Endothelial cell (in vitro differentiated cells): ENCODE measurements around the gene TPP2. TPM values are rescaled to one million over a fixed set of nuclear protein-coding genes. Genes with fewer than 3 reads are reported as not detected.

Experiments used
- DNase-seq: peaks from one replicate; pipeline ENCODE4 v3.0.0; 2021; ENCODE audit warnings: low spot score
- H3K27ac Mint-ChIP-seq: one replicate; pipeline ENCODE4 v1.8.0; 2021; ENCODE audit warnings: mixed read lengths, inconsistent platforms; ENCODE audit not compliant: unreplicated experiment
- H3K27me3 Mint-ChIP-seq: one replicate; pipeline ENCODE4 v1.8.0; 2021; ENCODE audit warnings: mild to moderate bottlenecking, moderate library complexity, mixed read lengths, inconsistent platforms; ENCODE audit not compliant: unreplicated experiment
- H3K36me3 Mint-ChIP-seq: one replicate; pipeline ENCODE4 v1.8.0; 2021; ENCODE audit warnings: mild to moderate bottlenecking, low read depth, mixed read lengths, inconsistent platforms; ENCODE audit not compliant: unreplicated experiment
- H3K4me1 Mint-ChIP-seq: one replicate; pipeline ENCODE4 v1.8.0; 2021; ENCODE audit warnings: mild to moderate bottlenecking, mixed read lengths, inconsistent platforms; ENCODE audit not compliant: unreplicated experiment
- H3K4me3 Mint-ChIP-seq: one replicate; pipeline ENCODE4 v1.8.0; 2021; ENCODE audit warnings: mild to moderate bottlenecking, mixed read lengths, inconsistent platforms; ENCODE audit not compliant: unreplicated experiment
- H3K9me3 Mint-ChIP-seq: one replicate; pipeline ENCODE4 v1.8.0; 2021; ENCODE audit warnings: mixed read lengths, inconsistent platforms; ENCODE audit not compliant: unreplicated experiment
- CTCF ChIP-seq: fragments of 200-600 bp; sonication (generic); IDR thresholded peaks from one replicate; pipeline ENCODE4 v1.5.0; 2021; ENCODE audit warnings: antibody characterized with exemption; ENCODE audit not compliant: unreplicated experiment
- total RNA-seq: library from RNA; stranded (reverse); fragmentation: NEBNext Ultra II Directional; extraction: Animal tissue kit (Norgen Biotek cat#: 25700); gene quantifications from one replicate; pipeline ENCODE4 v1.2.1, GENCODE V29; 2021; ENCODE audit not compliant: unreplicated experiment

TPP2 gene
- total RNA-seq, 1 donor from 2014 or later = 91.2 TPM

GRCh38 chr13:102580552-102581169 lies 16.1 kb upstream of the TPP2 start:
- Mint-ChIP-seq H3K4me1 (peaks cover 8% of the 10 kb centered on the region), H3K27ac (no peak overlapping the region), H3K27me3 (no peaks in the 10 kb centered on the region), H3K9me3 (no peaks in the 10 kb centered on the region), H3K36me3 (no peaks in the 10 kb centered on the region), H3K4me3 (no peak overlapping the region)
- peak; percentile 33 for DNase-seq
- peak; percentile 73 for TF ChIP-seq CTCF

GRCh38 chr13:102582256-102582655 lies 14.5 kb upstream of the TPP2 start:
- Mint-ChIP-seq H3K4me3 (no peak overlapping the region), H3K9me3 (no peaks in the 10 kb centered on the region), H3K27me3 (no peaks in the 10 kb centered on the region), H3K36me3 (no peaks in the 10 kb centered on the region), H3K4me1 (peaks cover 8% of the 10 kb centered on the region), H3K27ac (no peak overlapping the region)
- no peak for TF ChIP-seq CTCF
- DNase-seq = no peak

- H3K27ac Mint-ChIP-seq = no peak overlapping the region
- H3K36me3 Mint-ChIP-seq = no peaks in the 10 kb centered on the region
- H3K4me3 Mint-ChIP-seq = no peak overlapping the region
- no peaks in the 10 kb centered on the region for H3K27me3 Mint-ChIP-seq
- TF ChIP-seq CTCF = no peak
- DNase-seq = no peak
- peaks cover 15% of the 10 kb centered on the region for H3K4me1 Mint-ChIP-seq
- H3K9me3 Mint-ChIP-seq = no peaks in the 10 kb centered on the region
Measured at GRCh38 chr13:102584434-102584833, 12.4 kb upstream of the TPP2 start.

GRCh38 chr13:102586615-102587014 lies 10.2 kb upstream of the TPP2 start:
- Mint-ChIP-seq H3K36me3 (no peaks in the 10 kb centered on the region), H3K9me3 (no peaks in the 10 kb centered on the region), H3K27ac (no peak overlapping the region), H3K4me3 (no peak overlapping the region), H3K4me1 (peaks cover 15% of the 10 kb centered on the region), H3K27me3 (no peaks in the 10 kb centered on the region)
- DNase-seq = no peak
- no peak for TF ChIP-seq CTCF

GRCh38 chr13:102587916-102588315 lies 8.9 kb upstream of the TPP2 start:
- Mint-ChIP-seq H3K36me3 (no peaks in the 10 kb centered on the region), H3K27ac (no peak overlapping the region), H3K27me3 (no peaks in the 10 kb centered on the region), H3K9me3 (no peaks in the 10 kb centered on the region), H3K4me3 (no peak overlapping the region), H3K4me1 (peaks cover 15% of the 10 kb centered on the region)
- no peak for DNase-seq
- no peak for TF ChIP-seq CTCF
